IPS DF 4.7 (cell line): ENCODE measurements around the gene F8.

Source experiments
- DNase-seq: peaks from one replicate; pipeline ENCODE4 v3.0.0-alpha.2; 2013; ENCODE audit warnings: low spot score; ENCODE audit errors: extremely low read depth

F8 gene

GRCh38 chrX:155022585-155022984, at the start of gene F8:
TSS of gene F8 (minus strand) at chrX:155022723. CDS start at chrX:155022552, 171 bp downstream.
- no peak for DNase-seq

GRCh38 chrX:155071694-155072280, 49.3 kb upstream of the F8 start:
- no peak for DNase-seq

DNA sequence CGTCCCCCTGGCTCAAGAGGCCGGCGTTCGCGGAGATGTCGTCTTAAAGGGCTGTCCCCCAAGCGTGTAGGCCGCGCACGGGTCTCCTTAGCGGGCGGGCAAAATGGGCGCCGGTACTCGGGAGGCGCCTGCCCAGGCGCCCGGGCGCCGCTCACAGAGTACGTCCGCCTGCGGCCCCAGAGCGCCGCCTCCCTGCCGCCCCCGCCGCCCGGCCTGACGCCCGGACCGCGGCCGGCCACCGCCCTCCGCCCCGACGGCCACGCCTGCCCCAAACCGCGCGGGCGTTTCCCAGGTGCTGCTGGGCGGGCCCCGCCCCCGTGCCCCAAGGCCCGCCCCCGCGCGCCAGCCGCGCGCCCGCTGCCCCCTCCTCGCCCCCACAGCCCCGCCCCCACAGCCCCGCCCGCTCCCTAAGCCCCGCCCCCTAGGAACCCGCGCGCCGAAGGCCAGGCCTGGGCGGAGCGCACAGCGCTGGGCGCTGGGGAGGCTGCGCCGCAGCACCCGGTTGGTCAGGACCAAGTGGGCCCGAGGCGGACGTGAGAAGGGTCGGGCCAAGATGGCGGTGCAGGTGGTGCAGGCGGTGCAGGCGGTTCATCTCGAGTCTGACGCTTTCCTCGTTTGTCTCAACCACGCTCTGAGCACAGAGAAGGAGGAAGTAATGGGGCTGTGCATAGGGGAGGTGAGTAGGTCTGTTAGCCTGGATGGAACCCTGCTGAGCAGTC, 48.6 kb upstream of the F8 start, which contains the start of the genes BRCC3, CMC4 and MTCP1:
TSS of gene BRCC3 (plus strand) at position 534 of the 719 bp plus-strand sequence. CDS start at position 554, 20 bp downstream.
TSS of gene CMC4 (minus strand) at position 162 of the 719 bp plus-strand sequence. CDS start 7,113 bp downstream, outside the sequence.
TSS of gene MTCP1 (minus strand) at position 162 of the 719 bp plus-strand sequence. CDS start 5,126 bp downstream, outside the sequence.
- DNase-seq = peak; percentile 9

DNA sequence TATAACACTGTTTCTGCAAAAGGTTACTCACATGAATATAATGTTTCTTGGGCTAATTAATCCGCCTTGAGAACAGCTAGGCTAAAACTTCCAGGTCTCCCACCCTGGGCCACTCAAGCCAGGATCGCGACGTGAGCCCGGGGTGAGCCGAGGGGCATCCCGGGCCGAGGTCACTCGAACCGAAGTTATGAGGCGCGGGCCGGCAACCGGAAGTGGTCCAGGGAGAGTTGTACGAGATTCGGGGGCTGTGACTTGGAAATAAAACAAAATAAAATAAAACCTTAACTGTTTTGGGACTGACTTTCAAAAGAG, 48.1 kb upstream of the F8 start:
- no peak for DNase-seq

DNA sequence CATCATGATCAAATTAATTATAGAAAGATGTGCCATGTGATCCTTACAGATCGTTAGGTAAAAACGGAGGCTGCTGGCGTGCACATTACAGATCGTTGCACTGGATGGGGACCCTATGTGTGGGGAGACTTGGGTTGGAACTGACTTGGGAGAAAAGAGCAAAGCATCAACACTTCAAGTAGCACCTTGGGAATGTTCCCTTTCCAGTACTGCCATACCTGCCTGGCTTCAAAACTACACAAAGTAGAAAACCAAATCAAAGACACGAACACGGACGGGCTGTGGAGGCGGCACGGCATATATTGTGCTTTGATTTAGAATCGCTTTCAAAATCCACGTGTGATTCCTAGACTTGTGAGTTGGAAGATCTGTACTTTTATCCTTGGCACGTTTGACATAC, 47.5 kb upstream of the F8 start:
- no peak for DNase-seq

DNA sequence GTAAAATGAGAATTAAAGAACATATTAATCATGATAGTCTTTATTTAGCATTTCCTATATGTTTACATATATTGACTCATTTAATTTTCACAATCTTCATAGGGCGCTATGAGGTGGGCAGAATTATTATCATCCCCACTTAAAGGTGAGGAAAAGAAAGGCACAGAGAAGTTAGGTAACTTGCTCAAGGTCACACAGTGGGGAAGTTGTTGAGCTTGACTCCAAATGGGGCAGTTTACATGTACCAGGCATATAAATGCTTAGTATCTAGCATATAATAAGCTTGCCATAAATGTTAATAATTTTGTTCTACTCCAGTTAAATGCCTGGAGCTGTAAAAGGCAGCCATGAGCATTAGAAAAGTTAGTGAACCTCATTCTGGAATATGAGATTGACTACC, 46.9 kb upstream of the F8 start:
- DNase-seq = no peak

DNA sequence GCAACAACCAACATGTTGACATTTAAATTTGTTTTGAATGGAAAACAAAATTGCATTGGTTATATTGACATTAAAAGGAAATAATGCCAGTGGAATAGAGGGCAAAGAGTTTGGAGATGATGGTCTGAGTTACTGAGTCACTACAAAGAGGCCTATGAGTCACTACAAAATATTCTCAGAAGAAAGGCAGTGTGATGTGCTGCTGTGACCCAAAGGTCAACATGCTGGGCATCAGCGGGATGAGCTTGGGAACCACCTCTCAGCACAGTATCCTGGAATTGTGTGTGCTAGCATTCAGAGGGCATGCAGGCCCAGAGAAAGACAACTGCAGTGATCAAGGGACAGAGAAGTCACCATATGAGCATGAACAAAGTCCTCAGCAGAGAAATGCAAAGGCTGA, 45.6 kb upstream of the F8 start:
- DNase-seq = no peak

DNA sequence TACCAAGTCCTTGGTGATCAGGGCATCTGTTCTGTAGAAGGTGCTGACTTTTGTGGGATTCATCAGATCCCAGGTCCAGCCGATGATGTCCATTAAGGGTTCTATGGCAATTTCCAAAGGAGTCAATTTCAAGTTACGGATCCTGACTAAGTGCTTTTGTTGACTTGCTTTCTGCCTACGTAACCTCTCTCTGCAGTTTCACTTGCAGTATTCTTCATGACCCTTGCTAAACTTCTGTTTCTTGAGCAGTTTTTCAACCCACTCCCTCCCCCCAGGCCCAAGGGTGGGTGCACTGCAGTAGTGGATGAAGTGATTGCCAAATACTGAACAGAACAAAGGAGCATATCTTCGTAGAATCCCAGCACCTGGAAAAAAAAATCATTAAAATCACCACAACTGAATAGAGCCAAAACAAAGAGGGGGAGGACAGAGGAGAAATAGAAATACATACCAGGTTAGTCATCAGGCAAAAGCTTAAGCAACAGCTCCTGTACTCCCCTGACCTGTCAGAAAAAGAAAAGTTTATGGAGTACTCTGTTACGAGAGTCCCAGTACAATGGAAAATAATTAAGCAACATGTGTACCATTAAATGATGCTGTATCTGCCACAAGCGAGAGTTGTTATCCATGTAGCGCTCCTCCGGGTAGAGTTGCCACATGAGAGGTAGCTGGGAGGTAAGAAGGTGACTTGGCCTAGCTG, 42.7 kb upstream of the F8 start:
- DNase-seq = no peak

DNA sequence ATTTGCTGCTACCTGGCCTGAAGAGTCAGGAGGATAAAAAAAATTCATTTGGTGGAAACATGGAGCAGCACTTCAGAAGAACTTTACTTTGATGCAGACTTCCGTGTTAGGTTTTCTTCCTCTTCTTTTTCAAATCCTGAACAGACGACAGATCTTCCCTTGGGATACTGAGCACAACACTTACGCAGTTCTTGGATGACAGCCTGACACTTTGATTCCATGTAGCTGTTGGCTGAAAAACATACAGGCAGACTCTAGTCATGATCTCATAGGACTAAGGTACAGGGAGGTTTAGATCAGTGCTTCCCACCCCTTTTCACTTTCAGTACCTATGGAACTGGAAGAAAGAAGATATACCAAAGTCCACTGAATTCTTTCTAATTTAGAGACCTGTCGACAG, 39.2 kb upstream of the F8 start:
- no peak for DNase-seq

DNA sequence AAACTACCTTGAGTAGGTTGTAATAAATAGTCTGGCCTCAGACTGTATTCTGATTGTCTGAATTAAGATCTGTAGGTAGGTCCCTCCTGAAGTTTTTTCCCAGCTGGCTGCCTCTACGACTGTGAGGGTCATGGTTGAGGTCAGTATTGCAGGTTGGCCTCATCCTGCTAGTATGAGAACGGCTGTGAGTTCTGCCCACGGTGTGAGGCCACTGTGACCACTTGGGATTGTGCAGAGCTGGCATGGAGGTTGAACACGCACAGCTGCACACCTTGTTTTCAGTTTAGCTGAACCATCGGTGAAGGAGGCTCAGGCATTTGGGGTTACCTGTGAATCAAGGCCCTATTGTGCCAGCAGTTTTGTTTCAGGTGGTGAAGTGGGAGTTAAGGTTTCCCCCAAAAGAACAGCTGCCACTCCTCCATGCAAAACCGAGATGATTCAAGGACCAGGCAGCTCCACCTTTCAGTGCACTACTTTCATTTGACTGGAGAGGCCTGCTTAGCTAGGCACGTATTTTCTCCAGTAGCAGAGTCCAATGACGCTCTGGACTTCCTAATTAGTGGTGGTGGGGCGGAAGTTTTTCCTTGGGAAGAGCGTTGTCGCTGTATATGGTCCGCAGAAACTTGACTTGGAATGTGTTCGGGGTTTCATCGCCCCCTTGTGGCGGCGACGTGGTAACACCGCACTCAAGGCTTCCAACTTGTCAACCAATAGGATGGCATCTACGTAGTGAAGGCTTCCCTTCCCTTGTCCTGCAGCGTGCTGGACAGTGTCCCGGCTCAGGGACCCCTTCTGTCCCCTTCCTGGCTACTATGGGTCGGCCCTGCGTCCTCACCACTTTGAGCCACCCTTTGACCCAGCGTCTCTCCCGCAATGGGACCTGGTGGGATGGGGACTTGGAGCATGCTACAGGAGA, 34.6 kb upstream of the F8 start:
- no peak for DNase-seq

DNA sequence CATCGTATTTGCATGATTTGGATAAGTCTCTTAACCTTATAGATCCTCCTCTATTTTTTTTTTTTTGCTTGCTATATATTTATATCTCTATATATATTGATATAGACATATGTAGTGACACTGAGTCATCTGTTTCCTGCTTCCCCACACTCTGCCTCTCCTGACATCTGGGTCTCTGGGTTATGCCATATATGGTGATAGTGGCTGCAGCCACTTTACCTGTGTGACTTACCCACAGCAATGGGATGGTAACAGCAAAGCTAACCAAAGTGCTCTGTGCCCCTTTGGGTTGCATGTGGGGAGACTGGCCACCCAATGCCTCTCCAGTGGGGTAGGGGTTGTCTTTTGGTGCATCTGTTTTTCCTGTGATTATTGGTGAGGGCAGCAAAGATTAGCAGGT, 33.9 kb upstream of the F8 start:
- DNase-seq = no peak

- DNase-seq = no peak
Measured at GRCh38 chrX:155055494-155055893, 33.0 kb upstream of the F8 start.

DNA sequence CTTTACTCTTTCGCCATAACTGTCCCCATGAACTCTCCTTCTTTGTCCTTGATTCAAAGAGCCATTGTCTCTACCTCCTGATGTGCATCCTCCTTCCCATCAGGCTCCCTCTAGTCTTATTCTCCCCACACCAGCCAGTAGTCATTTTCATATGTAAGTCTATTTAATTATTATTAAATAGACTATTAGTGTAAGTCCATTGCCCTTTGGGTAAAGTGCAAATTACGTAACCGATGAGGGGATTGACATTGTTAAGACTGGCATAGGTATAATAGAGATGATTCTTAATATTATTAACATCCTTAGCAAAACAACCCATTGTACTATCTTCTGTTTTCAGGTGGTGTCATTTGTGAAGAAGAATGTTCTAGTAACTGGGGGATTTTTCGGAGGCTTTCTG, 31.7 kb upstream of the F8 start:
- no peak for DNase-seq

GRCh38 chrX:155053656-155054055, 31.1 kb upstream of the F8 start:
- no peak for DNase-seq

GRCh38 chrX:155052738-155053498, 30.4 kb upstream of the F8 start:
- no peak for DNase-seq

- DNase-seq = no peak
Measured at GRCh38 chrX:155048977-155049619, 26.6 kb upstream of the F8 start.

- no peak for DNase-seq
Measured at GRCh38 chrX:155046811-155047528, 24.4 kb upstream of the F8 start.

- no peak for DNase-seq
Measured at GRCh38 chrX:155046129-155046810, 23.7 kb upstream of the F8 start.

- no peak for DNase-seq
Measured at GRCh38 chrX:155035688-155036087, 13.2 kb upstream of the F8 start.
